Endothelial cell of umbilical vein (primary cell): Measurements from ENCODE around the gene SUV39H2. TPM values are rescaled to one million over a fixed set of nuclear protein-coding genes. Genes with fewer than 3 reads are reported as not detected.

Experiments used
- BruUV-seq: library from RNA; stranded (reverse); fragments of 400-500 nt; replicated peaks from 2 replicates; lab custom pipeline; 2021; lab: Mats Ljungman, UMichigan
- CTCF ChIA-PET: fragments of 300-600, 350-600 bp; sonication (Branson Sonifier 250); formaldehyde crosslinking; loops from one replicate; lab custom pipeline; 2021; ENCODE audit warnings: antibody characterized with exemption, inconsistent platforms; lab: Charles Lee
- POLR2A ChIA-PET: fragments of 300-600, 350-600 bp; sonication (Branson Sonifier 250); formaldehyde crosslinking; loops from one replicate; lab custom pipeline; 2021; ENCODE audit warnings: antibody characterized with exemption, inconsistent platforms; lab: Charles Lee
- DNase-seq: peaks from one replicate; pipeline ENCODE4 v3.0.0-alpha.2; 2011; ENCODE audit warnings: low read depth, low spot score
- FAIRE-seq: peaks from 2 replicates; lab custom pipeline; 2011; peaks lifted over from hg19 to GRCh38; lab: Jason Lieb, UNC
- H2AFZ ChIP-seq: 2 replicates; pipeline ENCODE4 v1.6.0; 2012; ENCODE audit warnings: low read depth, low read length, control low read depth, inconsistent platforms
- H3K27ac ChIP-seq: 2 replicates; pipeline ENCODE4 v1.5.1; 2011; ENCODE audit warnings: low read depth, mild to moderate bottlenecking, control low read depth, low read length, moderate library complexity; ENCODE audit not compliant: insufficient read depth
- H3K27me3 ChIP-seq, 2 experiments: 2 replicates each; pipeline versions ENCODE4 v1.6.0 to v1.6.1; 2011; ENCODE audit warnings: low read length in 2 of 2, mixed read lengths in 1 of 2; ENCODE audit not compliant: control insufficient read depth in 2 of 2, insufficient read depth in 2 of 2
- H3K36me3 ChIP-seq, 2 experiments: 2 replicates in 1 of 2; 3 replicates in 1 of 2; pipeline ENCODE4 v1.5.1; 2011; ENCODE audit warnings: low read length in 2 of 2, mild to moderate bottlenecking in 1 of 2, moderate library complexity in 1 of 2; ENCODE audit not compliant: control insufficient read depth in 2 of 2, insufficient read depth in 2 of 2; ENCODE audit errors: extremely low read depth in 1 of 2
- H3K4me1 ChIP-seq: 3 replicates; pipeline ENCODE4 v1.5.1; 2011; ENCODE audit warnings: mild to moderate bottlenecking, low read length; ENCODE audit not compliant: control insufficient read depth, insufficient read depth; ENCODE audit errors: extremely low read depth
- H3K4me2 ChIP-seq: 2 replicates; pipeline ENCODE4 v1.6.1; 2011; ENCODE audit warnings: low read length, control low read depth, mixed read lengths; ENCODE audit not compliant: insufficient read depth
- H3K4me3 ChIP-seq, 3 experiments: fragments of 200-600 bp in 1 of 3; sonication (generic), shearing (Covaris generic) in 1 of 3; replicated peaks in 1 of 3; 2 replicates each; pipeline ENCODE4 v1.5.1; 2011 to 2016; ENCODE audit warnings: control low read depth in 3 of 3, low read length in 3 of 3, mild to moderate bottlenecking in 2 of 3, inconsistent platforms in 1 of 3, low read depth in 1 of 3, moderate library complexity in 1 of 3; ENCODE audit not compliant: insufficient read depth in 1 of 3
- H3K79me2 ChIP-seq: 2 replicates; pipeline ENCODE4 v1.6.0; 2012; ENCODE audit warnings: low read length, inconsistent platforms; ENCODE audit not compliant: control insufficient read depth, insufficient read depth
- H3K9ac ChIP-seq: replicated peaks from 2 replicates; pipeline ENCODE3; 2011; ENCODE audit warnings: low read length, control low read depth; ENCODE audit not compliant: insufficient read depth; ENCODE audit errors: extremely low read depth
- H3K9me1 ChIP-seq: replicated peaks from 3 replicates; pipeline ENCODE4 v1.6.0; 2011; ENCODE audit warnings: mild to moderate bottlenecking, low read length; ENCODE audit not compliant: control insufficient read depth, insufficient read depth; ENCODE audit errors: extremely low read depth
- H3K9me3 ChIP-seq: replicated peaks from 2 replicates; pipeline ENCODE4 v1.5.1; 2012; ENCODE audit warnings: low read length, inconsistent platforms; ENCODE audit not compliant: control insufficient read depth, insufficient read depth
- H4K20me1 ChIP-seq: replicated peaks from 2 replicates; pipeline ENCODE3; 2011; ENCODE audit warnings: mild to moderate bottlenecking, low read length; ENCODE audit not compliant: control insufficient read depth, insufficient read depth; ENCODE audit errors: extremely low read depth
- EZH2 ChIP-seq: IDR thresholded peaks from 2 replicates; pipeline ENCODE4 v1.6.1; 2012; ENCODE audit warnings: borderline replicate concordance, low read depth, mild to moderate bottlenecking, moderate library complexity, low read length, inconsistent platforms; ENCODE audit not compliant: severe bottlenecking
- FOS ChIP-seq: IDR thresholded peaks from 2 replicates; pipeline ENCODE4 v1.6.1; 2011; ENCODE audit warnings: mild to moderate bottlenecking, low read length, moderate library complexity, borderline replicate concordance; ENCODE audit not compliant: insufficient read depth
- GATA2 ChIP-seq: IDR thresholded peaks from 2 replicates; pipeline ENCODE4 v1.7.0; 2011; ENCODE audit warnings: low read depth, mild to moderate bottlenecking, moderate library complexity, mixed read lengths, low read length; ENCODE audit not compliant: insufficient read length, insufficient read depth
- POLR2A ChIP-seq: IDR thresholded peaks from 2 replicates; pipeline ENCODE4 v1.6.1; 2012; ENCODE audit warnings: low read depth, mild to moderate bottlenecking, control low read depth, low read length
- POLR2AphosphoS5 ChIP-seq: IDR thresholded peaks from 2 replicates; pipeline ENCODE4 v1.6.1; 2012; ENCODE audit warnings: low read depth, mild to moderate bottlenecking, control low read depth, low read length, moderate library complexity; ENCODE audit not compliant: insufficient read depth
- dilution Hi-C: fragments of 300-500 bp; cut with MboI; formaldehyde crosslinking; loops from one replicate; pipeline ENCODE4 v1.15.0; 2019; ENCODE audit warnings: low sequenced_read_pairs; ENCODE audit not compliant: extremely low pct_ligation_motif_present
- intact Hi-C: fragments of 100-400 bp; cut with micrococcal nuclease; formaldehyde crosslinking; loops from one replicate; pipeline ENCODE4 v1.10.0; 2022
- polyA plus RNA-seq, 4 experiments: library from polyadenylated mRNA; depleted of rRNA in 3 of 4; stranded (reverse) in 3 of 4; unstranded in 1 of 4; fragments of >200 nt; gene quantifications; 2 replicates each; pipeline versions ENCODE4 v1.2.1 to v1.2.3, GENCODE V29; 2011 to 2012; ENCODE audit warnings: missing spikeins in 1 of 4
- total RNA-seq: library from RNA; stranded (reverse); gene quantifications from 2 replicates; pipeline ENCODE4 v1.2.3, GENCODE V29; 2021
- TF ChIP-seq, protein P1 (sequence below): IDR thresholded peaks from 2 replicates; pipeline ENCODE4 v1.6.1; 2011; ENCODE audit not compliant: insufficient read depth, insufficient read length

The SUV39H2 gene
- total and polyA plus RNA-seq, 2 donors (not counting 3 experiments of a cell fraction or from before 2014, with no cell fraction given), result 5.7 to 29.9 TPM

- no peak overlapping the region for H3K9ac ChIP-seq
- CTCF ChIA-PET, result interaction anchor here (0.9 to 3.8 kb wide), 3 partner anchors 13 to 299 kb away, joined by 3 to 23 read pairs (median 16); partner anchors contain the start of gene SUV39H2
- no peak overlapping the region for H3K27ac ChIP-seq
- no peaks in the 10 kb centered on the region for H3K36me3 ChIP-seq
- dilution Hi-C loops, result no loop called here
- no peak for DNase-seq
- H4K20me1 ChIP-seq, result no peaks in the 10 kb centered on the region
- no peak overlapping the region for H3K4me2 ChIP-seq
- no peak overlapping the region for H3K4me3 ChIP-seq
- TF ChIP-seq POLR2AphosphoS5 (no peak), EZH2 (no peak), POLR2A (no peak), FOS (no peak), GATA2 (no peak)
- TF ChIP-seq, protein P1, sequence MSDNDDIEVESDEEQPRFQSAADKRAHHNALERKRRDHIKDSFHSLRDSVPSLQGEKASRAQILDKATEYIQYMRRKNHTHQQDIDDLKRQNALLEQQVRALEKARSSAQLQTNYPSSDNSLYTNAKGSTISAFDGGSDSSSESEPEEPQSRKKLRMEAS, result no peak
- peaks cover 11% of the 10 kb centered on the region for H3K4me1 ChIP-seq
- no peaks in the 10 kb centered on the region for H3K9me3 ChIP-seq
- intact Hi-C loops, result loop anchor here (5.0 kb wide), 1 partner anchor 299 kb away; no protein-coding TSS in a partner anchor
- FAIRE-seq, result no peak
- no peaks in the 10 kb centered on the region for H3K9me1 ChIP-seq
- no TSS peak for BruUV-seq
- POLR2A ChIA-PET, result no interaction called here
- no peaks in the 10 kb centered on the region for H3K27me3 ChIP-seq
- H3K79me2 ChIP-seq, result peaks cover 22% of the 10 kb centered on the region
- H2AFZ ChIP-seq, result no peak overlapping the region
Observed at GRCh38 chr10:14836208-14836607, 42.5 kb upstream of the SUV39H2 start.
